ENCODE results near the gene SPSB1.

Gene SPSB1

GRCh38 chr1:9250411-9251381, 42.0 kb upstream of the SPSB1 start:
- Histone ChIP-seq H2AFZ (ENCODE audit: low read depth, low read length) (no peak overlapping the region), H3K36me3 (ENCODE audit: insufficient read depth, low read length) (peaks cover 10% of the 10 kb centered on the region), H3K27me3 (ENCODE audit: insufficient read depth, low read length) (no peaks in the 10 kb centered on the region), H3K9me3 (ENCODE audit: low read length) (no peaks in the 10 kb centered on the region), H3K4me1 (ENCODE audit: insufficient read depth, low read length) (peaks cover 53% of the 10 kb centered on the region), H3K4me3 (ENCODE audit: low read length) (no peak overlapping the region)

- no peaks in the 10 kb centered on the region for H3K9me3 ChIP-seq (ENCODE audit: low read length)
- no peak overlapping the region for H3K4me3 ChIP-seq (ENCODE audit: low read length)
- no peak overlapping the region for H2AFZ ChIP-seq (ENCODE audit: low read depth, low read length)
- H3K4me1 ChIP-seq (ENCODE audit: insufficient read depth, low read length) = peaks cover 53% of the 10 kb centered on the region
- H3K27me3 ChIP-seq (ENCODE audit: insufficient read depth, low read length) = no peaks in the 10 kb centered on the region
- peaks cover 10% of the 10 kb centered on the region for H3K36me3 ChIP-seq (ENCODE audit: insufficient read depth, low read length)
Observed at GRCh38 chr1:9251501-9251900, 41.2 kb upstream of the SPSB1 start.

- H3K36me3 ChIP-seq (ENCODE audit: insufficient read depth, low read length) = no peaks in the 10 kb centered on the region
- peaks cover 53% of the 10 kb centered on the region for H3K4me1 ChIP-seq (ENCODE audit: insufficient read depth, low read length)
- no peak overlapping the region for H3K4me3 ChIP-seq (ENCODE audit: low read length)
Observed at GRCh38 chr1:9253004-9253403, 39.7 kb upstream of the SPSB1 start.

GRCh38 chr1:9253453-9254105, 39.1 kb upstream of the SPSB1 start:
- Histone ChIP-seq H3K36me3 (ENCODE audit: insufficient read depth, low read length) (no peaks in the 10 kb centered on the region), H3K27me3 (ENCODE audit: insufficient read depth, low read length) (no peaks in the 10 kb centered on the region), H3K4me1 (ENCODE audit: insufficient read depth, low read length) (peaks cover 53% of the 10 kb centered on the region), H2AFZ (ENCODE audit: low read depth, low read length) (no peak overlapping the region), H3K4me3 (ENCODE audit: low read length) (no peak overlapping the region), H3K9me3 (ENCODE audit: low read length) (no peaks in the 10 kb centered on the region)

More at GRCh38 chr1:9253004-9253403, 39.7 kb upstream of the SPSB1 start:
- no peak overlapping the region for H2AFZ ChIP-seq (ENCODE audit: low read depth, low read length)
- no peaks in the 10 kb centered on the region for H3K9me3 ChIP-seq (ENCODE audit: low read length)
- no peaks in the 10 kb centered on the region for H3K27me3 ChIP-seq (ENCODE audit: insufficient read depth, low read length)

- H3K36me3 ChIP-seq (ENCODE audit: insufficient read depth, low read length) = no peaks in the 10 kb centered on the region
- peaks cover 26% of the 10 kb centered on the region for H3K4me1 ChIP-seq (ENCODE audit: insufficient read depth, low read length)
- H3K4me3 ChIP-seq (ENCODE audit: low read length) = no peak overlapping the region
- no peak overlapping the region for H2AFZ ChIP-seq (ENCODE audit: low read depth, low read length)
- no peaks in the 10 kb centered on the region for H3K27me3 ChIP-seq (ENCODE audit: insufficient read depth, low read length)
- no peaks in the 10 kb centered on the region for H3K9me3 ChIP-seq (ENCODE audit: low read length)
Observed at GRCh38 chr1:9256332-9256731, 36.4 kb upstream of the SPSB1 start.

DNA sequence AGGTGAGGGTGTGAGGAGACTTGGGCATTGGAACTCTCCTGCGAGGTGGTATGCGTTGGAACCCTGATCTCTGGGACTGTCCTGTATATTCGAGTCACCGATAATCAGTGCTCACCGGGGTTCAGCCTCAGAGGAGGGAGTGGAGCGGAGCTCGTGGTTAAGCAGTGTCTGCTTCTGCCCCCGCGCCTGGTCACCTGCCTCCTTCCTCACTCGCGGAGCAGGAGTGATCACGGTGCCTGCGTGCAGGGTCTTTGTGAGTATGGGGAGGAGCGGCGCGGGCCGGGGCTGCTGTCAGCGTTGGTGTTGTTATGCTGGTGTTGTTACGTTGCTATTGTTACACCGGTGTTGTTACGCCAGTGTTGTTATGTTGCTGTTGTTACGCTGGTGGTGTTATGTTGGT, 34.8 kb upstream of the SPSB1 start:
- Histone ChIP-seq H3K4me1 (ENCODE audit: insufficient read depth, low read length) (peaks cover 11% of the 10 kb centered on the region), H3K36me3 (ENCODE audit: insufficient read depth, low read length) (peaks cover 12% of the 10 kb centered on the region), H3K27me3 (ENCODE audit: insufficient read depth, low read length) (no peaks in the 10 kb centered on the region), H3K9me3 (ENCODE audit: low read length) (no peaks in the 10 kb centered on the region), H3K4me3 (ENCODE audit: low read length) (no peak overlapping the region), H2AFZ (ENCODE audit: low read depth, low read length) (no peak overlapping the region)

DNA sequence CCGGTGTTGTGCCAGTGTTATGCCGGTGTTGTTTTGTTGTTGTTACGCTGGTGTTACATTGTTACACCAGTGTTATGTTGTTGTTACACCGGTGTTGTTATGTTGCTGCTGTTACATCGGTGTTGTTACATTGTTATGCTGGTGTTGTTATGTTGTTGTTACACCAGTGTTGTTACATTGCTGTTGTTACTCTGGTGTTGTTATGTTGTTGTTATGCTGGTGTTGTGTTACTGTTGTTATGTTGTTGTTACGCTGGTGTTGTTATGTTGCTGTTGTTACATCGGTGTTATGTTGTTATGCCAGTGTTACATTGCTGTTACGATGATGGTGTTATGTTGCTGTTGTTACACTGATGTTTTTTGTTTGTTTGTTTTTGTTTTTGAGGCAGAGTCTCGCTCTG, 34.1 kb upstream of the SPSB1 start:
- Histone ChIP-seq H3K36me3 (ENCODE audit: insufficient read depth, low read length) (peaks cover 15% of the 10 kb centered on the region), H3K9me3 (ENCODE audit: low read length) (no peaks in the 10 kb centered on the region), H3K4me1 (ENCODE audit: insufficient read depth, low read length) (peaks cover 3% of the 10 kb centered on the region), H3K27me3 (ENCODE audit: insufficient read depth, low read length) (no peaks in the 10 kb centered on the region), H2AFZ (ENCODE audit: low read depth, low read length) (no peak overlapping the region), H3K4me3 (ENCODE audit: low read length) (no peak overlapping the region)

GRCh38 chr1:9260059-9260766, 32.5 kb upstream of the SPSB1 start:
- Histone ChIP-seq H2AFZ (ENCODE audit: low read depth, low read length) (no peak overlapping the region), H3K9me3 (ENCODE audit: low read length) (no peaks in the 10 kb centered on the region), H3K27me3 (ENCODE audit: insufficient read depth, low read length) (no peaks in the 10 kb centered on the region), H3K4me3 (ENCODE audit: low read length) (no peak overlapping the region), H3K36me3 (ENCODE audit: insufficient read depth, low read length) (peaks cover 24% of the 10 kb centered on the region), H3K4me1 (ENCODE audit: insufficient read depth, low read length) (no peaks in the 10 kb centered on the region)

DNA sequence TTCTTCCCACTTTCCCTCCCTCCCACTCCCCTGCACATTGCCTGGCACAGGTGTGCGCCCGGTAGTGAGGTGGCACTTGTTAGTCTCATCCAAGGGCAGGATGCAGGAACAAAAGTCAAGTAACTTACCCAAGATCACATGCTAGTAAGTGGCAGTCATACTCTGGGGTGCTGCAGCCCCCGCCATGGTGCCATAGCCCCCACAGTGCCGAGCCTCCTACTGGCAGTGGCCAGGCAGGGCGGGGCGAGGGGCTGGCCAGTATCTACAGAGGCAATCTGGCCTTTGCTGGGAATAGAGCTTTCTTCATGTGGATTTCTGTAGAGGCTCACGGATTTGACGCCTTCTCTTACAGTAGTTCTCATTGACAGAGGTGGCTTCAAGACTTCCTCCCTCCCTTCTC, 31.2 kb upstream of the SPSB1 start:
- no peaks in the 10 kb centered on the region for H3K27me3 ChIP-seq (ENCODE audit: insufficient read depth, low read length)
- H3K4me3 ChIP-seq (ENCODE audit: low read length) = no peak overlapping the region
- no peak overlapping the region for H2AFZ ChIP-seq (ENCODE audit: low read depth, low read length)
- no peaks in the 10 kb centered on the region for H3K4me1 ChIP-seq (ENCODE audit: insufficient read depth, low read length)
- H3K36me3 ChIP-seq (ENCODE audit: insufficient read depth, low read length) = peaks cover 24% of the 10 kb centered on the region
- no peaks in the 10 kb centered on the region for H3K9me3 ChIP-seq (ENCODE audit: low read length)

- Histone ChIP-seq H3K27me3 (ENCODE audit: insufficient read depth, low read length) (no peaks in the 10 kb centered on the region), H3K4me1 (ENCODE audit: insufficient read depth, low read length) (no peaks in the 10 kb centered on the region), H3K36me3 (ENCODE audit: insufficient read depth, low read length) (peaks cover 24% of the 10 kb centered on the region), H3K4me3 (ENCODE audit: low read length) (no peak overlapping the region), H2AFZ (ENCODE audit: low read depth, low read length) (no peak overlapping the region), H3K9me3 (ENCODE audit: low read length) (no peaks in the 10 kb centered on the region)
Observed at GRCh38 chr1:9262096-9262986, 30.4 kb upstream of the SPSB1 start.

- Histone ChIP-seq H3K27me3 (ENCODE audit: insufficient read depth, low read length) (no peaks in the 10 kb centered on the region), H3K4me1 (ENCODE audit: insufficient read depth, low read length) (no peaks in the 10 kb centered on the region), H3K4me3 (ENCODE audit: low read length) (no peak overlapping the region), H3K9me3 (ENCODE audit: low read length) (no peaks in the 10 kb centered on the region), H2AFZ (ENCODE audit: low read depth, low read length) (no peak overlapping the region), H3K36me3 (ENCODE audit: insufficient read depth, low read length) (peaks cover 24% of the 10 kb centered on the region)
Observed at GRCh38 chr1:9263276-9263855, 29.3 kb upstream of the SPSB1 start.
